ENCODE data around the gene TBPL2.
"Not testable (repeated sequence)": the region's sequence is repeated elsewhere in the genome, so short reads cannot be mapped to it uniquely, and the experiment has no call there.

TBPL2 gene

GRCh38 chr14:55411426-55412389 is 28.7 kb downstream of the TBPL2 start, which contains the start of gene ATG14:
Gene ATG14, minus strand, starts transcription at chr14:55411830. Its CDS starts 8 bp downstream, at chr14:55411822.
- DNase-seq (ENCODE audit: low read depth, low spot score), result no peak
- H3K27ac ChIP-seq, result peak within 1 kb of the TSS; percentile 83

- no peak for DNase-seq (ENCODE audit: low read depth, low spot score)
These were observed 29.5 kb downstream of the TBPL2 start for GRCh38 chr14:55410876-55411275.

GRCh38 chr14:55404173-55404854 is 36.1 kb downstream of the TBPL2 start:
- DNase-seq (ENCODE audit: low read depth, low spot score), result no peak

More at GRCh38 chr14:55410876-55411275, 29.5 kb downstream of the TBPL2 start:
- H3K27ac ChIP-seq, result no peak overlapping the region

GRCh38 chr14:55401751-55402150 is 38.7 kb downstream of the TBPL2 start:
- no peak for DNase-seq (ENCODE audit: low read depth, low spot score)

More at GRCh38 chr14:55404173-55404854, 36.1 kb downstream of the TBPL2 start:
- no peak overlapping the region for H3K27ac ChIP-seq

GRCh38 chr14:55399852-55400251 is 40.6 kb downstream of the TBPL2 start:
- no peak overlapping the region for H3K27ac ChIP-seq
- DNase-seq (ENCODE audit: low read depth, low spot score), result no peak

More at GRCh38 chr14:55401751-55402150, 38.7 kb downstream of the TBPL2 start:
- H3K27ac ChIP-seq, result no peak overlapping the region

- no peak for DNase-seq (ENCODE audit: low read depth, low spot score)
- H3K27ac ChIP-seq, result no peak overlapping the region
These were observed 41.2 kb downstream of the TBPL2 start for GRCh38 chr14:55399183-55399582.

- H3K27ac ChIP-seq, result no peak overlapping the region
- DNase-seq (ENCODE audit: low read depth, low spot score), result peak; percentile 75
These were observed 41.7 kb downstream of the TBPL2 start for GRCh38 chr14:55398679-55399078.

- DNase-seq (ENCODE audit: low read depth, low spot score), result no peak
- no peak overlapping the region for H3K27ac ChIP-seq
These were observed 51.1 kb downstream of the TBPL2 start for GRCh38 chr14:55389330-55389729.

GRCh38 chr14:55388160-55388559 is 52.3 kb downstream of the TBPL2 start:
- no peak overlapping the region for H3K27ac ChIP-seq
- no peak for DNase-seq (ENCODE audit: low read depth, low spot score)

GRCh38 chr14:55387121-55387520 is 53.3 kb downstream of the TBPL2 start:
- no peak for DNase-seq (ENCODE audit: low read depth, low spot score)
- no peak overlapping the region for H3K27ac ChIP-seq

GRCh38 chr14:55386037-55386808 is 54.2 kb downstream of the TBPL2 start:
- DNase-seq (ENCODE audit: low read depth, low spot score), result no peak
- H3K27ac ChIP-seq, result peak overlapping the region; percentile 6

- no peak for DNase-seq (ENCODE audit: low read depth, low spot score)
- no peak overlapping the region for H3K27ac ChIP-seq
These were observed 55.9 kb downstream of the TBPL2 start for GRCh38 chr14:55384536-55384935.

- DNase-seq (ENCODE audit: low read depth, low spot score), result no peak
- H3K27ac ChIP-seq, result no peak overlapping the region
These were observed 56.8 kb downstream of the TBPL2 start for GRCh38 chr14:55383541-55384140.

- DNase-seq (ENCODE audit: low read depth, low spot score); H3K27ac ChIP-seq: not testable (repeated sequence)
These were observed 57.4 kb downstream of the TBPL2 start for GRCh38 chr14:55383056-55383466.

GRCh38 chr14:55382483-55382882 is 57.9 kb downstream of the TBPL2 start:
- H3K27ac ChIP-seq, result no peak overlapping the region

GRCh38 chr14:55381561-55381960 is 58.9 kb downstream of the TBPL2 start:
- H3K27ac ChIP-seq, result no peak overlapping the region
- no peak for DNase-seq (ENCODE audit: low read depth, low spot score)

More at GRCh38 chr14:55382483-55382882, 57.9 kb downstream of the TBPL2 start:
- no peak for DNase-seq (ENCODE audit: low read depth, low spot score)

- DNase-seq (ENCODE audit: low read depth, low spot score), result no peak
- H3K27ac ChIP-seq, result no peak overlapping the region
These were observed 59.4 kb downstream of the TBPL2 start for GRCh38 chr14:55381040-55381439.

- no peak overlapping the region for H3K27ac ChIP-seq
- no peak for DNase-seq (ENCODE audit: low read depth, low spot score)
These were observed 63.2 kb downstream of the TBPL2 start for GRCh38 chr14:55377236-55377635.

- no peak for DNase-seq (ENCODE audit: low read depth, low spot score)
- no peak overlapping the region for H3K27ac ChIP-seq
These were observed 65.6 kb downstream of the TBPL2 start for GRCh38 chr14:55374771-55375170.
